Right lung (tissue), 5 donors: ENCODE data around the gene SYK. TPM values are rescaled to one million over a fixed set of nuclear protein-coding genes. Genes with fewer than 3 reads are reported as not detected.

Source experiments
- DNase-seq, 2 donors: peaks; one replicate each; pipeline ENCODE4 v3.0.0-alpha.2; 2013
- polyA plus RNA-seq, 5 donors: library from polyadenylated mRNA; unstranded; fragments of 120-200 nt; gene quantifications; one replicate each; pipeline versions ENCODE4 v1.2.1 to v1.2.3, GENCODE V29; 2013; ENCODE audit warnings: inconsistent platforms in 1 of 5, low replicate concordance in 1 of 5; ENCODE audit not compliant: insufficient read length in 5 of 5, insufficient read depth in 1 of 5

SYK gene
- polyA plus RNA-seq, 5 donors = 15.9 to 19.6 (median 16.7) TPM

- DNase-seq = peak in 1 of 2 donors; percentile 25
Observed at GRCh38 chr9:90904706-90905478, 103.3 kb downstream of the SYK start.

- no peak for DNase-seq
Observed at GRCh38 chr9:90905822-90906221, 104.2 kb downstream of the SYK start.

- DNase-seq = no peak
Observed at GRCh38 chr9:90906316-90907055, 104.9 kb downstream of the SYK start.

- DNase-seq = no peak
Observed at GRCh38 chr9:90907056-90907445, 105.4 kb downstream of the SYK start.

GRCh38 chr9:90907790-90908189 is 106.2 kb downstream of the SYK start:
- no peak for DNase-seq

GRCh38 chr9:90909225-90909624 is 107.6 kb downstream of the SYK start:
- no peak for DNase-seq

- no peak for DNase-seq
Observed at GRCh38 chr9:90909747-90910283, 108.2 kb downstream of the SYK start.

GRCh38 chr9:90914196-90914595 is 112.6 kb downstream of the SYK start:
- DNase-seq = no peak

- peak; percentile 63 to 74 for DNase-seq
Observed at GRCh38 chr9:90914868-90915483, 113.4 kb downstream of the SYK start.

- no peak for DNase-seq
Observed at GRCh38 chr9:90915693-90916092, 114.1 kb downstream of the SYK start.

GRCh38 chr9:90916147-90916734 is 114.6 kb downstream of the SYK start:
- no peak for DNase-seq

GRCh38 chr9:90919883-90920282 is 118.3 kb downstream of the SYK start:
- no peak for DNase-seq

GRCh38 chr9:90921104-90921503 is 119.5 kb downstream of the SYK start:
- peak in 1 of 2 donors; percentile 44 for DNase-seq

GRCh38 chr9:90921969-90922368 is 120.3 kb downstream of the SYK start:
- DNase-seq = no peak

GRCh38 chr9:90925581-90926257 is 124.1 kb downstream of the SYK start:
- no peak for DNase-seq

- no peak for DNase-seq
Observed at GRCh38 chr9:90926936-90927335, 125.3 kb downstream of the SYK start.

GRCh38 chr9:90927496-90927895 is 125.9 kb downstream of the SYK start:
- DNase-seq = no peak

- DNase-seq = no peak
Observed at GRCh38 chr9:90929626-90930025, 128.0 kb downstream of the SYK start.

- DNase-seq = no peak
Observed at GRCh38 chr9:90933468-90933867, 131.8 kb downstream of the SYK start.

- no peak for DNase-seq
Observed at GRCh38 chr9:90939351-90939750, 137.7 kb downstream of the SYK start.

GRCh38 chr9:90940280-90940679 is 138.7 kb downstream of the SYK start:
- DNase-seq = no peak

- no peak for DNase-seq
Observed at GRCh38 chr9:90941661-90942060, 140.0 kb downstream of the SYK start.
